ENCODE data around the gene AK3. TPM values are rescaled to one million over a fixed set of nuclear protein-coding genes. Genes with fewer than 3 reads are reported as not detected.

The AK3 gene
- total RNA-seq, 1 donor from 2014 or later = 44.2 TPM

DNA sequence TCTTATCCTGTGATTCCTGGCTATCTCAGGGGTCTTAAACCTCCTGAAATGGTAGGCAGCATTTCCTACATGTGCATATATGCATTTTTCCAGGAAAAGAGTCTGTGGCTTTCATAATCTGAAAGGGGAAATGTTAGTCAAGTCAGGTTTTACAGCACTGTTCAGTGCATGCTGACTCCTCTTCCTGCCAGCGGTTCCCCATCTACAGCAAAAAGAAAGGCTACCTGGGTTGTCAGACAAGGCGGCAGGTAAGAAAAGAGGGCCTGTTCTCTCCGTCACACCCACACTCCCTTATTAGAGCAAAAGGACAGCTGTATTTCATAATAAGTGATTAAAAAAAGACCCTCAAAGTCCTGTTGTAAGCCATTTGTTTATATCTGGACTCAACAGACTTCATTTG, 70.4 kb downstream of the AK3 start:
- no peak overlapping the region for H3K4me3 ChIP-seq
- no peaks in the 10 kb centered on the region for H3K36me3 ChIP-seq
- H3K27ac ChIP-seq = no peak overlapping the region
- DNase-seq = no peak
- no peaks in the 10 kb centered on the region for H3K9me3 ChIP-seq
- no peak for ATAC-seq
- H3K4me1 ChIP-seq = no peaks in the 10 kb centered on the region
- no peaks in the 10 kb centered on the region for H3K27me3 ChIP-seq
- TF ChIP-seq, protein P1, sequence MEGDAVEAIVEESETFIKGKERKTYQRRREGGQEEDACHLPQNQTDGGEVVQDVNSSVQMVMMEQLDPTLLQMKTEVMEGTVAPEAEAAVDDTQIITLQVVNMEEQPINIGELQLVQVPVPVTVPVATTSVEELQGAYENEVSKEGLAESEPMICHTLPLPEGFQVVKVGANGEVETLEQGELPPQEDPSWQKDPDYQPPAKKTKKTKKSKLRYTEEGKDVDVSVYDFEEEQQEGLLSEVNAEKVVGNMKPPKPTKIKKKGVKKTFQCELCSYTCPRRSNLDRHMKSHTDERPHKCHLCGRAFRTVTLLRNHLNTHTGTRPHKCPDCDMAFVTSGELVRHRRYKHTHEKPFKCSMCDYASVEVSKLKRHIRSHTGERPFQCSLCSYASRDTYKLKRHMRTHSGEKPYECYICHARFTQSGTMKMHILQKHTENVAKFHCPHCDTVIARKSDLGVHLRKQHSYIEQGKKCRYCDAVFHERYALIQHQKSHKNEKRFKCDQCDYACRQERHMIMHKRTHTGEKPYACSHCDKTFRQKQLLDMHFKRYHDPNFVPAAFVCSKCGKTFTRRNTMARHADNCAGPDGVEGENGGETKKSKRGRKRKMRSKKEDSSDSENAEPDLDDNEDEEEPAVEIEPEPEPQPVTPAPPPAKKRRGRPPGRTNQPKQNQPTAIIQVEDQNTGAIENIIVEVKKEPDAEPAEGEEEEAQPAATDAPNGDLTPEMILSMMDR (IDR thresholded peaks at IDR 0.05) = no peak
- intact Hi-C loops (cut with DNase I) = no loop called here

DNA sequence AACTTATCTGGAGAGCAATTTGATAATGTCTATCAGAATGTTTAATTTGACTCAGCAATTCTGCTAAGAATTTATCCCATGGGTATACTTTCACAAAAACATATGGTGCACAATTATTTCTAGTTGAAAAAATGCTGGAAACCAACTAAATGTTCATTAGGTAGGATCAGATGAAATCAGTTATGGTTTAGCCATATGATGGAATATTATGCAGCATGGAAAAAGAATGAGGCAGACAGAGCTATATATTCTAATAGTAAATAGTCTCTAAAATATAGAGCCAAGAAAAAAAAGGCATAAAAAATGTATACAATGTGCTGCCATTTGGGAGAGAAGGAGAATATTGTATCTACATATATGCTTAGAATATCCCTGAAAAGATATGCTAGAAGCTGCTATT, 71.1 kb downstream of the AK3 start:
- no peak overlapping the region for H3K4me3 ChIP-seq
- no peaks in the 10 kb centered on the region for H3K9me3 ChIP-seq
- TF ChIP-seq, protein P1 (IDR thresholded peaks at IDR 0.05) = no peak
- H3K27me3 ChIP-seq = no peaks in the 10 kb centered on the region
- no peaks in the 10 kb centered on the region for H3K36me3 ChIP-seq
- intact Hi-C loops (cut with DNase I) = no loop called here
- peaks cover under 1% of the 10 kb centered on the region for H3K4me1 ChIP-seq
- no peak for DNase-seq
- no peak overlapping the region for H3K27ac ChIP-seq
- no peak for ATAC-seq

DNA sequence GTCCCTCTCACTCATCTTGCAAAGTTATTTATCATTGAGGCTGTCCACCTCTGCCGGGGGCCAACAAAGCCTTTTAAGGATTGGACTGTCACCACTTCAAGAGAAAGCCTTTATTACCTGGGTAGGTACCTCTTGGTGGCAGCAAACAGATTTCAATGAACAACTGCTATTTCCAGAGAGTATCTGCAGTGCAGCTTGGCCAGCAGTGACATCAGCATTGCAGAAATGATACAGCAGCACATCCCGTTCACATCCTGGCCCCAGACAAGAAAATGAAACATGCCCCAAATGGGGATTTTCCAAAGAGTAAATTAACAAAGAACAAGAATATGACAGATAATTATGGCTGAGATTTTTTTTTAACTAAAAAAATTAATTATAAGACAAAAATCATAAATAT, 72.4 kb downstream of the AK3 start:
- intact Hi-C loops (cut with DNase I) = no loop called here
- Histone ChIP-seq H3K4me1 (peaks cover 13% of the 10 kb centered on the region), H3K4me3 (no peak overlapping the region), H3K9me3 (no peaks in the 10 kb centered on the region), H3K27me3 (no peaks in the 10 kb centered on the region), H3K36me3 (no peaks in the 10 kb centered on the region), H3K27ac (no peak overlapping the region)
- DNase-seq (no peak), ATAC-seq (no peak)
- TF ChIP-seq, protein P1 (IDR thresholded peaks at IDR 0.05) = no peak

DNA sequence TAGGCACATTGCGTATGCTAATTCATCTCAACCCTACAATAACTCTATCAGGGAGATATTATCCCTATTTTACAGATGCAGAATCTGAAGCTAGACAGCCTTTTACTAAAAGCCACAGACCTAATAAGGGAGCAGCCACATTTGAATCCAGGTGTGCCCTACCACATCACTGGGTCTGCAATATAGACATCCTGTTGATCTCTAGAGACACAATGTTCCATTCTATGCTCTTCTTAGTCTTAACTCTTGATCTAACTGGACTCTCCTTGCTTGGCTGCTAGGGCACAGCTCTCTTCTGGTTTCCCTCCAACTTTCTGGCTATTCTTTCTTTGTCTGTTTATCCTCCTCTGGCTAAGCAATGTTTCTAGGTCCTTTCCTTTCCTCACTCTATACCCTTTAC, 73.3 kb downstream of the AK3 start:
- TF ChIP-seq, protein P1 (IDR thresholded peaks at IDR 0.05) = no peak
- ATAC-seq (no peak), DNase-seq (no peak)
- Histone ChIP-seq H3K4me3 (no peak overlapping the region), H3K9me3 (no peaks in the 10 kb centered on the region), H3K27ac (no peak overlapping the region), H3K4me1 (peaks cover 22% of the 10 kb centered on the region), H3K36me3 (no peaks in the 10 kb centered on the region), H3K27me3 (no peaks in the 10 kb centered on the region)
- intact Hi-C loops (cut with DNase I) = no loop called here

DNA sequence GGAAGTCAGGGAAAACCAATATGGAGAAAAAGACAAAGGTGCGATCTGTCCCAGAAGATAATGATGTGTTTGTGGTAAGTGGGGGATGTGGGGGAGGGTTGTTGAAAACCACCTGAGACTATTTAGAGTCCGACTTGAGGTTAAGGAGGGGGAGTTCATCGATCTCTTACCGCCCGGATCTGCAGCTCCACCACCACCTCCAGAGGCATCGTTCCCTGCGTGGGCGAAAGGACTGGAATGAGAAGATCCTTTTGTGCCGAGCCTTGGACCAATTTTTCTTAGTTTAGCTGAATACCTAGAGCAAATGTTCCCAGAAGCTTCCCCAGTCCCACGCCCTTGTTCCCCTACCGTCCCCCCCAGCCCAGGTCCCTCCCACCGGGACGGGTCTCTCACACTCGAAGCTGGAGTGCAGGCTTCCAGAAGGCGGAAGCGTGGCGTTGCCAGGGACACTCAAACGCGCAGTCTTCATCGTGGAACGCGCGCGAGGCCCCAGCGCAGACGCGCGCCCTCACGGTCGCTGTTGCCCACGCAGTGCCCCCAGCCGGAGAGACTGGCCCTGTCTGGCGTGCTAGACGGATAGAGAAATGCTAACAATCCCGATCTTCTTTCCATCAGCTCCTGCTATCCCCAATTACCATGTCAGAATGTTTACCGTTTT, 74.8 kb downstream of the AK3 start, which contains the start of gene SPATA6L:
Gene SPATA6L, minus strand, starts transcription at position 439 of the 658 bp plus-strand sequence. Its CDS starts 230 bp downstream, at position 209.
- peak; percentile 92 for DNase-seq
- Histone ChIP-seq H3K27ac (peak within 1 kb of the TSS; percentile 82), H3K4me3 (peak within 1 kb of the TSS; percentile 53), H3K9me3 (no peaks in the 10 kb centered on the region), H3K4me1 (peaks cover 31% of the 10 kb centered on the region), H3K27me3 (no peaks in the 10 kb centered on the region), H3K36me3 (no peaks in the 10 kb centered on the region)
- peak; percentile 85 for ATAC-seq
- TF ChIP-seq, protein P1 (IDR thresholded peaks at IDR 0.05) = peak; percentile 31
- intact Hi-C loops (cut with DNase I) = no loop called here
